Kidney tubule cell (primary cell): ENCODE data around the gene DRC7.
"Not testable (repeated sequence)": the region's sequence is repeated elsewhere in the genome, so short reads cannot be mapped to it uniquely, and the experiment has no call there.

Experiments used
- DNase-seq: peaks from one replicate; pipeline ENCODE4 v3.0.0-alpha.2; 2018; ENCODE audit warnings: low spot score

The DRC7 gene

GRCh38 chr16:57762365-57763040, 67.9 kb downstream of the DRC7 start:
- no peak for DNase-seq

DNA sequence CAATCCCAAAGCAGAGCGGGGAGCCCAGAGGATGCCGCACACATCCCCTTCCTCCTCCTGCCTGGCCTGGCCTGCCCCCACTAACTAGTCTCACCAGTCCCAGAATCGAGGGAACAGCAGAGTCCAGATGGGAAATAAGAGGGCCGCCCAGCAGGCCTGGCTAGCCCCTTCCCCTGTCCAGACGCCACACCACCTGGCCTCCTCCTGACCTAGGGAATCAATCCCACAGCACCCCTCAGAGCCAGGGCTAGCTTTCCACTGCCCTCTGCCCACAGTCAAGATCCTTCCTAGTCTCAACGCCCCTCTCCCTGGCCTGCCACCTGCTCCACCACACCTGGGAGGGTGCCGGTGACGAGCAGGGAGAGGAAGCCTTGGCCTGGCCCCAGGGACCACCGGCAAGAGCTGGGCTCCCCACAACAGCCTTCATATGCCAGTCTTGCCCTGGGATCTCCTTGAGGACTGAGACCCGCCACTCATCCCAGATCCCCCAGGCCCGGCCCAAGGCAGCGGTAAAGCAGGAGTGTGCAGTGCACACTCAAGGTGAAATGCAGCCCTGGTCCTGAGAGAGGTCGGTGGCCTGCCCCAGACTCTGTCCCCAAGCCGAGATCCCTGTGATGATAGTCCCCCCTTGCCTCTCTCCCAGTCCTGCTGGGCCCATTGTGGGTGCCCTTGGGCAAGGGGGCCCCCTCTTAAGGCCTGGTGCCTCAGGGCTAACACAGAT, 68.8 kb downstream of the DRC7 start:
- no peak for DNase-seq

DNA sequence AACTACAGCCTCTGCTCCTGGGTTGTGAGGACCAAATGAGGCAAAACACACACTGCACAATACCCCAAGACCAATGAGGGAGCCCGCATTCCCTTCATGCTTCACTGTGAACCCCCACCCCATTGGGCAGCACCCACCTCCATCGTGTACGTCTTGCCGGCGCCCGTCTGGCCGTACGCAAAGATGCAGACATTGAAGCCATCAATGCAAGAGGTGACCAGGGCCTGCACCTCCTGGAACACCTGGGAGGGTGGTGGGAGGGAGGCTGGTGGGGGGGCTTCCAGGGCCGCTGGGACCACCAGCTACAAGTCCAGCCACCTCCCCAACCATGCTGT, 69.4 kb downstream of the DRC7 start:
- no peak for DNase-seq

DNA sequence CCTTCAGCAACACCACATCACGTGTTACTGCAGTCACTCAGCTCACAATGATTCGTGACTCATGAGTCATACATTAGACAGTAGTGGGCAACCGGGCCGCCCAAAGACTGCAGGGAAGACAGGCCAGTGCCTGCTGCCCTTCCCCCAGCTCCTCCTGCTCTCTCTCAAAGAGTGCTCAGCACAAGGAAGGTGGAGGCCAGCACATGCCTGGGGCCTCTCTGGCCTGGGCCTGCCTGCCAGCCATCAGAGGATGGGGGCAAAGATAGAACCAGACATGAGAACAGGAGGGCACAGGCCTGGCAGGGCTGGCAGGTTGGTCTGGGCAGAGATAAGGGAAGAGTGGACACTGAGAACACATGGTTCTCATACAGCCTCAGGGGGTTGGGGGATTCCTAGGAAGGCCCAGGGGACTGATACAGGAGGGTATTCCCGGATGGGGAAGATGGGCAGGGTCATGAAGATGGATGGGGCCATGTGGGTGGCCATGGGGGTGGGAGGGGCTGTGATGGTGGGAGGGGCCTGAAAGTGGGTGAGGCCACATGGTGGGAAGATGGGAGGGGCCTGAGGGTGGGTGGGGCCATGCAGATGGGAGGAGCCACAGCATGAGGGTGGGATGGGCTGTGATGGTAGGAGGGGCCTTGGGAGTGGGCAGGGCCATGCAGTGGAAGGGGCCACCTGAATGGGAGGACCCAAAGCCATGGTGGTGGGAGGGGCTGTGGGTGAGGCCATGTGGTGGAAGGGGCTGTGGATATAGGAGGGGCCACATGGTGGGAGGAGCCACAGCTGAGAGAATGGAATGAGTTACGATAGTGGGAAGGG, 69.9 kb downstream of the DRC7 start:
- DNase-seq, result peak; percentile 96

GRCh38 chr16:57765160-57765728, 70.6 kb downstream of the DRC7 start:
- DNase-seq, result no peak

- no peak for DNase-seq
Observed at GRCh38 chr16:57766714-57767348, 72.2 kb downstream of the DRC7 start.

- DNase-seq, result no peak
Observed at GRCh38 chr16:57769541-57770145, 75.0 kb downstream of the DRC7 start.

GRCh38 chr16:57770361-57770760, 75.8 kb downstream of the DRC7 start:
- DNase-seq, result no peak

DNA sequence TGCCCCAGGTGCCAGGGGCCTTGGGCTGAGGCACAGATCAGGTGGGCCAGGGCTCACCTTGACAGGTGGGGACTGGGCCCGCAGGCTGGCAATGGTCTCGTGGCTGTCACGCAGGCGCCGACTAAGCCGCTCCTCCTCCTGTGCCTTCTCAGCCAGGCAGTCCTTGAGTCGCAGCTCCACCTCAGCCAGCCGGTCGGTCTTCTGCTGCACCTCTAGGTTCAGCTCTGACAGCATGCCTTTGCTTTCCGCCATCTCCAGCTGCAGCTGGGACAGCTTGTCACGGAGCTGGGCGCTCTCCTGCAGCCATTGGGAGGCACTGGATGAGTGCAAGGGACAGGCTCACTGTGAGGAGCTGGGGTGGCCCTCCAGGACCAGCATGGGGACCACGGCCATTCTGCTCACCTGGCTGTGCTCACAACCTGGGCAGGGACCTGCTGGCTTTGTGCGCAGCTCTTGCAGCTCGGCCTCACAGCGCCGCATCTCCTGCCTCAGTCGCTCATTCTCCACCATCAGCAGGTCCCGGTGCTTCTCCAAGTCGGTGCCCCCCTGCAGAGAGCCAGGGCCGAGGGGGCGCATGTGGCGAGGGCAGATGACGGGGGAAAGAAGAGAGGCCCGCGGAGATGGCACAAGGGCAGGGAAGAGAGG, 76.7 kb downstream of the DRC7 start:
- no peak for DNase-seq

GRCh38 chr16:57773019-57773418, 78.4 kb downstream of the DRC7 start:
- DNase-seq, result no peak

DNA sequence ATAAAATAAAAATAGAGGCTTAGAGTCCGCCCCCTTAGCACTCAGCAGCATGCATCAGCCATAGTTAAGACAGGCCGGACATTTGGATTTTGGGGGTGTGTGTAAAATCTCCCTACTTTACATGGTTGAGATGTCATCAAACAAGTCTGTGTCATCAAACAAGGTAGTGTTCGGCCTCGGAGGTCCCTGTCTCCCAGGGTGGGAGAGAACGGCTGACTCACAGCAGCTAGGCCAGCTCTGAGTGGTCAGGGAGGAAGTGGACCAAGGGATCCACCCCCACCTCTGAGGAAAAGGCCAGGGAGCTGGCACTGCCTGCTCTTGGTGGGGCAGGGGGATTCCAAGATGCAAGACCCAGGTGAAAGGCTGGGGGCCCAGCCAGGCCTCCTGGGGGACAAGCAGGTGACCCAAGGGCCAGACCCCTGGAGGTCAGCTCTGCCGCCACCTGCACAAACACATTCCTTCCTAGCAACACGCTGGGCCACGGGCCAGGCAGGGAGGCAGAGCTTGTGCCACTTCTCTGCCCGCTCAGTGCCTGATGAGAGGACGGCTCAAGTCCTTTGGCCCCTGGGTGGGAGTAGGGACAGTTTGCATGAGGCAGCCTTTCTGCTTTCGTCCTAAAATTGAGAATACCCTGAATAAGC, 79.2 kb downstream of the DRC7 start:
- peak; percentile 81 for DNase-seq

DNA sequence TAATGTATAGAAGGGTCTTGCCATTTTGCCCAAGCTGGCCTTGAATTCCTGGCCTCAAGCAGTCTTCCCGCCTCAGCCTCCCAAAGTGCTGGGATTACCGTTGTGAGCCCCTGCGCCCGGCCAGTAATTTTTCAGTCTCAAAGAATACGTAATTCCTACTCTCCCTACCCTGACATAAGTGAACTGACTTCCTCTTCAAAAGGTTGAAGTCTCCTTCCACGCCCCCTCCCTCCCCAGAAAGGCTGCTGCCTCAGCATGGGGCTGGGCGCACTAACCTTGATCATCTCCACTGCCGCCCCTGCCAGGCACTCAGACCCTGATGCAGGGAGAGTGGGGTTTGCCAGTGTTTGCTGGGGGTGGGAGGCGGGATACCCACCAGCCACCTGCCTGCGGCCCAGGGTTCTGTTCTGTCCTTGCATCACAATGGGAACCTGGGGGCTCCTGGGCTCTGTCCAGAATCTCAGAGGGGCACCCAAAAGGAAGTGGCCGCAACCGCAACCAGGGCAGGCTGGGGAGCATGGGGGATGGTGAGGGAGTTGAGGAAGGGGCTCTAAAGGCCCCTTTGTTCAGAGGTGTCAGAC, 80.2 kb downstream of the DRC7 start:
- DNase-seq, result no peak

GRCh38 chr16:57775661-57776469, 81.3 kb downstream of the DRC7 start:
- no peak for DNase-seq

- no peak for DNase-seq
Observed at GRCh38 chr16:57778658-57779057, 84.1 kb downstream of the DRC7 start.

- not testable (repeated sequence) for DNase-seq
Observed at GRCh38 chr16:57779836-57780235, 85.2 kb downstream of the DRC7 start.

DNA sequence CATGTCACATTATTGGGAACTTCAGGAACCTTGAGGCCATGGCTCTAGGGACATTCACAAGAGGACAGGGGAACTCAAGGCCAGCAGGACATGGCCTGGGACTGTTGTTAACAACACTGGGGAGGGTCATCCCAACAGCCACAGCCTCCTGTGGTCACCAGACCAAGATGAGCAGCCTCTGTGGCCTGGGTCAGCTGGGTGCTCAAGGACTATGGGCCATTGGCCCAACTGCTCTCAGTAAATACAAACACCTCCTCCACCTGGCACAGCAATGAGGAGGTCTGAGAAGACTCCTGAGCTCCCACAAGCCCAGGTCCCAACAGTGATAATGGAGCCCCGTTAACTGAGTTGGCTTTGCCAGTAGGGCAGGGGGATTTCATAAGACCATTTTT, 86.7 kb downstream of the DRC7 start:
- no peak for DNase-seq
